ENCODE results near the gene TARDBP.
"Not testable (repeated sequence)": the region's sequence is repeated elsewhere in the genome, so short reads cannot be mapped to it uniquely, and the experiment has no call there.

Gene TARDBP

GRCh38 chr1:11000526-11000925 is 11.9 kb upstream of the TARDBP start:
- H2AK5ac ChIP-seq (ENCODE audit: low read length): no peak overlapping the region
- no peak overlapping the region for H3K4ac ChIP-seq (ENCODE audit: low read depth, low read length)
- no peak overlapping the region for H3K56ac ChIP-seq (ENCODE audit: low read length)
- no CpG with 5 or more reads among the region's 1 CpG for WGBS (ENCODE audit: extremely low coverage, insufficient coverage, low lambda C conversion rate)
- H3K9ac ChIP-seq (ENCODE audit: low read length): no peak overlapping the region
- H3K27ac ChIP-seq (ENCODE audit: low read depth, low read length): no peak overlapping the region
- H3K4me2 ChIP-seq (ENCODE audit: low read length): no peak overlapping the region
- H3K79me2 ChIP-seq (ENCODE audit: control insufficient read depth, insufficient read depth, low read length): no peaks in the 10 kb centered on the region
- no peaks in the 10 kb centered on the region for H3K4me1 ChIP-seq (ENCODE audit: control insufficient read depth, low read depth, low read length)
- H4K5ac ChIP-seq (ENCODE audit: low read length): no peak overlapping the region
- H2BK5ac ChIP-seq (ENCODE audit: low read length): no peak overlapping the region
- H3K4me3 ChIP-seq (ENCODE audit: low read length): no peak overlapping the region
- no peaks in the 10 kb centered on the region for H3K79me1 ChIP-seq (ENCODE audit: low read length)
- no peak overlapping the region for H4K8ac ChIP-seq (ENCODE audit: low read depth, low read length)
- no peaks in the 10 kb centered on the region for H3K27me3 ChIP-seq (ENCODE audit: insufficient read depth, low read length, poor library complexity)
- H3K36me3 ChIP-seq (ENCODE audit: control insufficient read depth, insufficient read depth, low read length): no peaks in the 10 kb centered on the region
- H2BK15ac ChIP-seq (replicated peaks; ENCODE audit: low read depth): no peak overlapping the region
- no peak overlapping the region for H2BK120ac ChIP-seq (ENCODE audit: low read depth, low read length)
- no peak overlapping the region for H3K18ac ChIP-seq (ENCODE audit: low read length)
- no peak for DNase-seq
- H3K23ac ChIP-seq (ENCODE audit: low read length): no peak overlapping the region

- no peak overlapping the region for H3K4ac ChIP-seq (ENCODE audit: low read depth, low read length)
Measured at GRCh38 chr1:11013160-11013531, 692 bp downstream of the TARDBP start.

GRCh38 chr1:11019358-11019757 is 6.9 kb downstream of the TARDBP start:
- not testable (repeated sequence) for H3K4me3 ChIP-seq (ENCODE audit: low read length); H3K18ac ChIP-seq (ENCODE audit: low read length); H3K79me1 ChIP-seq (ENCODE audit: low read length); H3K27me3 ChIP-seq (ENCODE audit: insufficient read depth, low read length, poor library complexity); H3K4me2 ChIP-seq (ENCODE audit: low read length); H3K9ac ChIP-seq (ENCODE audit: low read length); H3K4me1 ChIP-seq (ENCODE audit: control insufficient read depth, low read depth, low read length); H3K27ac ChIP-seq (ENCODE audit: low read depth, low read length); H2BK5ac ChIP-seq (ENCODE audit: low read length); H2BK120ac ChIP-seq (ENCODE audit: low read depth, low read length); DNase-seq; H3K23ac ChIP-seq (ENCODE audit: low read length); H2AK5ac ChIP-seq (ENCODE audit: low read length); H3K79me2 ChIP-seq (ENCODE audit: control insufficient read depth, insufficient read depth, low read length); H4K8ac ChIP-seq (ENCODE audit: low read depth, low read length); H2BK15ac ChIP-seq (replicated peaks; ENCODE audit: low read depth); H4K5ac ChIP-seq (ENCODE audit: low read length); H3K4ac ChIP-seq (ENCODE audit: low read depth, low read length); H3K56ac ChIP-seq (ENCODE audit: low read length)
- H3K36me3 ChIP-seq (ENCODE audit: control insufficient read depth, insufficient read depth, low read length): peaks cover 19% of the 10 kb centered on the region
- no CpG with 5 or more reads among the region's 8 CpGs for WGBS (ENCODE audit: extremely low coverage, insufficient coverage, low lambda C conversion rate)

More at GRCh38 chr1:11013160-11013531, 692 bp downstream of the TARDBP start:
- Histone ChIP-seq H3K27ac (ENCODE audit: low read depth, low read length) (no peak overlapping the region), H2AK5ac (ENCODE audit: low read length) (no peak overlapping the region), H2BK15ac (replicated peaks; ENCODE audit: low read depth) (no peak overlapping the region), H2BK120ac (ENCODE audit: low read depth, low read length) (no peak overlapping the region), H3K36me3 (ENCODE audit: control insufficient read depth, insufficient read depth, low read length) (peaks cover 8% of the 10 kb centered on the region), H3K4me1 (ENCODE audit: control insufficient read depth, low read depth, low read length) (peaks cover 3% of the 10 kb centered on the region), H3K79me2 (ENCODE audit: control insufficient read depth, insufficient read depth, low read length) (peaks cover 28% of the 10 kb centered on the region), H3K4me2 (ENCODE audit: low read length) (peak overlapping the region; percentile 96), H3K18ac (ENCODE audit: low read length) (no peak overlapping the region), H3K56ac (ENCODE audit: low read length) (peak overlapping the region; percentile 100), H4K8ac (ENCODE audit: low read depth, low read length) (no peak overlapping the region), H4K5ac (ENCODE audit: low read length) (no peak overlapping the region), H3K79me1 (ENCODE audit: low read length) (peaks cover 7% of the 10 kb centered on the region), H2BK5ac (ENCODE audit: low read length) (no peak overlapping the region), H3K9ac (ENCODE audit: low read length) (peak overlapping the region; percentile 100), H3K4me3 (ENCODE audit: low read length) (peak overlapping the region; percentile 98), H3K23ac (ENCODE audit: low read length) (peak overlapping the region; percentile 4), H3K27me3 (ENCODE audit: insufficient read depth, low read length, poor library complexity) (no peaks in the 10 kb centered on the region)
- no peak for DNase-seq
- WGBS (ENCODE audit: extremely low coverage, insufficient coverage, low lambda C conversion rate): no CpG with 5 or more reads among the region's 11 CpGs

- no peak for DNase-seq
- Histone ChIP-seq H4K8ac (ENCODE audit: low read depth, low read length) (no peak overlapping the region), H2BK120ac (ENCODE audit: low read depth, low read length) (no peak overlapping the region), H3K27me3 (ENCODE audit: insufficient read depth, low read length, poor library complexity) (no peaks in the 10 kb centered on the region), H3K4ac (ENCODE audit: low read depth, low read length) (no peak overlapping the region), H2AK5ac (ENCODE audit: low read length) (no peak overlapping the region), H3K4me3 (ENCODE audit: low read length) (no peak overlapping the region), H4K5ac (ENCODE audit: low read length) (no peak overlapping the region), H2BK15ac (replicated peaks; ENCODE audit: low read depth) (no peak overlapping the region), H2BK5ac (ENCODE audit: low read length) (no peak overlapping the region), H3K4me1 (ENCODE audit: control insufficient read depth, low read depth, low read length) (no peaks in the 10 kb centered on the region), H3K56ac (ENCODE audit: low read length) (no peak overlapping the region), H3K9ac (ENCODE audit: low read length) (no peak overlapping the region), H3K36me3 (ENCODE audit: control insufficient read depth, insufficient read depth, low read length) (peaks cover 16% of the 10 kb centered on the region), H3K18ac (ENCODE audit: low read length) (no peak overlapping the region), H3K79me2 (ENCODE audit: control insufficient read depth, insufficient read depth, low read length) (peaks cover 6% of the 10 kb centered on the region), H3K4me2 (ENCODE audit: low read length) (no peak overlapping the region), H3K27ac (ENCODE audit: low read depth, low read length) (no peak overlapping the region), H3K23ac (ENCODE audit: low read length) (no peak overlapping the region), H3K79me1 (ENCODE audit: low read length) (peaks cover 1% of the 10 kb centered on the region)
- no CpG with 5 or more reads among the region's 7 CpGs for WGBS (ENCODE audit: extremely low coverage, insufficient coverage, low lambda C conversion rate)
Measured at GRCh38 chr1:11019971-11020370, 7.5 kb downstream of the TARDBP start.

GRCh38 chr1:11023201-11023600 is 10.7 kb downstream of the TARDBP start:
- H3K4me1 ChIP-seq (ENCODE audit: control insufficient read depth, low read depth, low read length): no peaks in the 10 kb centered on the region
- H4K5ac ChIP-seq (ENCODE audit: low read length): no peak overlapping the region
- no peak for DNase-seq
- peaks cover 6% of the 10 kb centered on the region for H3K79me1 ChIP-seq (ENCODE audit: low read length)
- no peak overlapping the region for H4K8ac ChIP-seq (ENCODE audit: low read depth, low read length)
- no peak overlapping the region for H3K18ac ChIP-seq (ENCODE audit: low read length)
- no peak overlapping the region for H2BK120ac ChIP-seq (ENCODE audit: low read depth, low read length)
- no peak overlapping the region for H2BK5ac ChIP-seq (ENCODE audit: low read length)
- H2BK15ac ChIP-seq (replicated peaks; ENCODE audit: low read depth): no peak overlapping the region
- no peak overlapping the region for H2AK5ac ChIP-seq (ENCODE audit: low read length)
- no peak overlapping the region for H3K56ac ChIP-seq (ENCODE audit: low read length)
- no peak overlapping the region for H3K4me2 ChIP-seq (ENCODE audit: low read length)
- H3K36me3 ChIP-seq (ENCODE audit: control insufficient read depth, insufficient read depth, low read length): peaks cover 26% of the 10 kb centered on the region
- no peak overlapping the region for H3K27ac ChIP-seq (ENCODE audit: low read depth, low read length)
- no peaks in the 10 kb centered on the region for H3K27me3 ChIP-seq (ENCODE audit: insufficient read depth, low read length, poor library complexity)
- no peak overlapping the region for H3K4me3 ChIP-seq (ENCODE audit: low read length)
- H3K79me2 ChIP-seq (ENCODE audit: control insufficient read depth, insufficient read depth, low read length): no peaks in the 10 kb centered on the region
- no CpG with 5 or more reads among the region's 14 CpGs for WGBS (ENCODE audit: extremely low coverage, insufficient coverage, low lambda C conversion rate)
- no peak overlapping the region for H3K23ac ChIP-seq (ENCODE audit: low read length)
- H3K4ac ChIP-seq (ENCODE audit: low read depth, low read length): no peak overlapping the region
- no peak overlapping the region for H3K9ac ChIP-seq (ENCODE audit: low read length)

- Histone ChIP-seq H3K18ac (ENCODE audit: low read length) (no peak overlapping the region), H3K4me1 (ENCODE audit: control insufficient read depth, low read depth, low read length) (no peaks in the 10 kb centered on the region), H2AK5ac (ENCODE audit: low read length) (no peak overlapping the region), H3K9ac (ENCODE audit: low read length) (no peak overlapping the region), H3K56ac (ENCODE audit: low read length) (no peak overlapping the region), H3K4ac (ENCODE audit: low read depth, low read length) (no peak overlapping the region), H3K4me3 (ENCODE audit: low read length) (no peak overlapping the region), H3K4me2 (ENCODE audit: low read length) (no peak overlapping the region), H2BK120ac (ENCODE audit: low read depth, low read length) (no peak overlapping the region), H3K36me3 (ENCODE audit: control insufficient read depth, insufficient read depth, low read length) (peaks cover 21% of the 10 kb centered on the region), H2BK15ac (replicated peaks; ENCODE audit: low read depth) (no peak overlapping the region), H3K23ac (ENCODE audit: low read length) (no peak overlapping the region), H4K5ac (ENCODE audit: low read length) (no peak overlapping the region), H3K27me3 (ENCODE audit: insufficient read depth, low read length, poor library complexity) (no peaks in the 10 kb centered on the region), H3K27ac (ENCODE audit: low read depth, low read length) (no peak overlapping the region), H2BK5ac (ENCODE audit: low read length) (no peak overlapping the region), H3K79me2 (ENCODE audit: control insufficient read depth, insufficient read depth, low read length) (no peaks in the 10 kb centered on the region), H4K8ac (ENCODE audit: low read depth, low read length) (no peak overlapping the region), H3K79me1 (ENCODE audit: low read length) (peaks cover 5% of the 10 kb centered on the region)
- DNase-seq: no peak
- WGBS (ENCODE audit: extremely low coverage, insufficient coverage, low lambda C conversion rate): no CpG with 5 or more reads among the region's 3 CpGs
Measured at GRCh38 chr1:11024154-11024873, 11.9 kb downstream of the TARDBP start.

Data from mesendoderm (in vitro differentiated cells).